Measurements from ENCODE around the gene SDR42E1. TPM values are rescaled to one million over a fixed set of nuclear protein-coding genes. Genes with fewer than 3 reads are reported as not detected.
A peak's percentile ranks its signal among the peaks of the same experiment; 100 is the strongest.

The SDR42E1 gene
- total and polyA plus RNA-seq, 2 of the 4 experiments (the other 2 are of a cell fraction) = 0.44 to 0.72 TPM

DNA sequence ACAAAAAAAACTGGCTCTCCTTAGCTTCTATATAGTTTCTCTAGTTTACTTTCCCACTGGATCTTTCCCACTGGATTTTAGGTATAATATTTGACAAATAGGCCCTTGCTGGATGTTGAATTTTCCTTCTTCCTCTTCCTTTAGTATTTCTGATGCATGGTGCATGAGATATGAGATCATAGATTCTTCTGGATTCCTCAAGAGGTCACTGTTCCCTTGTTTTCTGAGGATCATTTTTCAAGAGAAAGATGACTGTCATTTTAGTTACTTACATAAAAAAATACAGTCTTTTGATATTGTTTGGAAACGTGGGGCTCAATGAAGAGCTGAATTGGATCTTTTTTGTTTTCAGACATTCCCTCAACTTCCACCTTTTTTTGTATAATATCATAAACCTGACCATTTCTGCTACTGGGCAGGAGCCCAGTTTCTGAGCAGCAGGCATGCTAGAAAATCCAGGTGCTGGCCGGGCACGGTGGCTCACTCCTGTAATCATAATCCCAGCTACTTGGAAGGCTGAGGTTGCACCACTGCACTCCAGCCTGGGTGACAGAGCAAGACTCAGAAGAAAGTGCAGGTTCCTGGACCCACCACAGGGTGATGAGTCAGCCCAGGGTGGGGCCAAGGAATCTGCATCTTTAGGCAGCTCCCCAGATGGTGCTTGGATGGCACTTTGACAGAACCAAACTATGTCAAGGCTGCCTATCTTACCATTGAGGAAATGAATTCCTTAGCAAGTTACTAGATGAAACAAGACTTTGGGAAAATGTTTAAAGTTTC, 70.3 kb downstream of the SDR42E1 start:
- Histone ChIP-seq H3K9me1 (ENCODE audit: insufficient read depth, low read length) (no peaks in the 10 kb centered on the region; the same call in 1 of the 2 replicates), H2AK9ac (replicated peaks; ENCODE audit: low read depth, low read length, poor library complexity) (no peak overlapping the region), H3K4me2 (ENCODE audit: low read depth, low read length) (no peak overlapping the region), H3K9ac (ENCODE audit: low read depth, low read length) (no peak overlapping the region), H2BK120ac (ENCODE audit: low read depth, low read length) (no peak overlapping the region), H2BK15ac (ENCODE audit: low read depth, low read length) (no peak overlapping the region), H2AK5ac (ENCODE audit: low read depth, low read length) (no peak overlapping the region), H3K27ac (ENCODE audit: insufficient read depth, low read length) (no peak overlapping the region), H3K18ac (ENCODE audit: low read depth, low read length) (no peak overlapping the region), H3K14ac (replicated peaks; ENCODE audit: low read depth, low read length) (no peak overlapping the region), H4K8ac (ENCODE audit: low read depth in 2 of 2, low read length in 2 of 2) (no peak overlapping the region), H2AFZ (replicated peaks; ENCODE audit: low read length, poor library complexity) (no peak overlapping the region), H3K9me3 (ENCODE audit: control insufficient read depth, insufficient read depth, low read length) (no peaks in the 10 kb centered on the region), H2BK5ac (ENCODE audit: low read depth, low read length, poor library complexity, severe bottlenecking) (no peak overlapping the region), H4K91ac (ENCODE audit: insufficient read depth, low read depth, low read length) (no peak overlapping the region), H3K27me3 (ENCODE audit: control insufficient read depth, insufficient read depth, low read length) (peaks cover 13% of the 10 kb centered on the region), H4K5ac (ENCODE audit: low read depth, low read length) (no peak overlapping the region), H3K36me3 (ENCODE audit: control insufficient read depth, insufficient read depth, low read length) (no peaks in the 10 kb centered on the region), H3K4me1 (ENCODE audit: control insufficient read depth, insufficient read depth, low read length) (peaks cover 3% of the 10 kb centered on the region), H3K79me1 (ENCODE audit: low read depth in 1 of 2, low read length in 2 of 2) (no peaks in the 10 kb centered on the region), H3K56ac (ENCODE audit: extremely low read depth, insufficient read depth, low read length) (no peak overlapping the region), H3K4me3 (ENCODE audit: insufficient read depth, low read depth, low read length) (no peak overlapping the region), H2BK20ac (ENCODE audit: low read depth, low read length) (no peak overlapping the region), H3K4ac (ENCODE audit: low read depth, low read length) (no peak overlapping the region), H4K20me1 (ENCODE audit: insufficient read depth, low read length) (no peaks in the 10 kb centered on the region), H3K23ac (ENCODE audit: low read depth, low read length) (no peak overlapping the region)
- DNase-seq (peak; percentile 64), ATAC-seq (ENCODE audit: low read depth) (peak; percentile 61)
- WGBS, 2 experiments (ENCODE audit: extremely low coverage in 2 of 2, insufficient read length in 1 of 2) = 58% methylated on average over 2 of the region's 3 CpGs; no CpG with 5 or more reads in 1 of the 2 experiments
- TF ChIP-seq CEBPB (IDR thresholded peaks at IDR 0.05; ENCODE audit: low read depth, low read length) (no peak), BHLHE40 (IDR thresholded peaks at IDR 0.05; ENCODE audit: low read depth, low read length) (no peak), RAD21 (IDR thresholded peaks at IDR 0.05; ENCODE audit: low read length) (peak; percentile 65), SMC3 (IDR thresholded peaks at IDR 0.05; ENCODE audit: low read depth, low read length) (peak; percentile 46)
- TF ChIP-seq, protein P1, sequence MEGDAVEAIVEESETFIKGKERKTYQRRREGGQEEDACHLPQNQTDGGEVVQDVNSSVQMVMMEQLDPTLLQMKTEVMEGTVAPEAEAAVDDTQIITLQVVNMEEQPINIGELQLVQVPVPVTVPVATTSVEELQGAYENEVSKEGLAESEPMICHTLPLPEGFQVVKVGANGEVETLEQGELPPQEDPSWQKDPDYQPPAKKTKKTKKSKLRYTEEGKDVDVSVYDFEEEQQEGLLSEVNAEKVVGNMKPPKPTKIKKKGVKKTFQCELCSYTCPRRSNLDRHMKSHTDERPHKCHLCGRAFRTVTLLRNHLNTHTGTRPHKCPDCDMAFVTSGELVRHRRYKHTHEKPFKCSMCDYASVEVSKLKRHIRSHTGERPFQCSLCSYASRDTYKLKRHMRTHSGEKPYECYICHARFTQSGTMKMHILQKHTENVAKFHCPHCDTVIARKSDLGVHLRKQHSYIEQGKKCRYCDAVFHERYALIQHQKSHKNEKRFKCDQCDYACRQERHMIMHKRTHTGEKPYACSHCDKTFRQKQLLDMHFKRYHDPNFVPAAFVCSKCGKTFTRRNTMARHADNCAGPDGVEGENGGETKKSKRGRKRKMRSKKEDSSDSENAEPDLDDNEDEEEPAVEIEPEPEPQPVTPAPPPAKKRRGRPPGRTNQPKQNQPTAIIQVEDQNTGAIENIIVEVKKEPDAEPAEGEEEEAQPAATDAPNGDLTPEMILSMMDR (conservative IDR thresholded peaks at IDR 0.05; ENCODE audit: low read depth, low read length) = peak; percentile 60
- CTCF ChIA-PET = interaction anchor here (0.8 to 3.4 kb wide), 3 partner anchors 18 to 289 kb away, joined by 3 to 11 read pairs (median 4); no protein-coding TSS in a partner anchor
- POLR2A ChIA-PET (ENCODE audit: unreplicated experiment) = no interaction called here
- in situ Hi-C loops (cut with MboI; ENCODE audit: low sequenced_read_pairs) = loop anchor here (5.0 kb wide), 1 partner anchor 286 kb away; no protein-coding TSS in a partner anchor
- no TSS peak for BruUV-seq (replicated peaks)
- dilution Hi-C loops (cut with HindIII; ENCODE audit: low sequenced_read_pairs, unreplicated experiment) = no loop called here
- intact Hi-C loops (cut with micrococcal nuclease) = loop anchor here (1.0 to 5.0 kb wide), 3 partner anchors 289 to 516 kb away; no protein-coding TSS in a partner anchor
